Jurkat, Clone E6-1 (cell line): ENCODE measurements around the gene NDUFB11.

Experiments
- DNase-seq: peaks from one replicate; pipeline ENCODE4 v3.0.0-alpha.2; 2011; ENCODE audit warnings: low read depth, low spot score
- H3K4me3 ChIP-seq: 2 replicates; pipeline ENCODE4 v1.5.1; 2011; ENCODE audit warnings: mild to moderate bottlenecking, low read length, control low read depth, moderate library complexity

Gene NDUFB11

GRCh38 chrX:47176101-47176740 is 31.7 kb upstream of the NDUFB11 start:
- no peak overlapping the region for H3K4me3 ChIP-seq
- DNase-seq: no peak

DNA sequence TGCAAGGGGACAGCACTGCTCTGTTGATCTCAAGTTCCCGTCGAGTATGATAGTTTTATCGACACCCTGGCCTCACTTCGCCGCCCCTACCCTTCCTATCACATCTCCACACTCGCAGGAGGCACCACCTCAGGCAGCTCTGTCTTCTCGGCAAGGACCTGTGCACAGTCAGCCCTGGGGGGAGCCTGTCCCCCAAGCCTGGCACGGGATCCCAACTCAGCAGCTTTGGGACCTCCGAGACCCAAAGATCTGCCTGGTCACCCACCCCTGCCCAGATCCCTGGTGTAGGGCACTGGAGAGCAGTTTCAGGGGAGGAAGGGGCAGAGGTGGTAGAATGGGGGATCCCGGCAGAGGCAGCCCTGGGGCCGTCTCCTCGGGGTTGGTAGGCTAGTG is 31.1 kb upstream of the NDUFB11 start:
- no peak for DNase-seq
- no peak overlapping the region for H3K4me3 ChIP-seq

DNA sequence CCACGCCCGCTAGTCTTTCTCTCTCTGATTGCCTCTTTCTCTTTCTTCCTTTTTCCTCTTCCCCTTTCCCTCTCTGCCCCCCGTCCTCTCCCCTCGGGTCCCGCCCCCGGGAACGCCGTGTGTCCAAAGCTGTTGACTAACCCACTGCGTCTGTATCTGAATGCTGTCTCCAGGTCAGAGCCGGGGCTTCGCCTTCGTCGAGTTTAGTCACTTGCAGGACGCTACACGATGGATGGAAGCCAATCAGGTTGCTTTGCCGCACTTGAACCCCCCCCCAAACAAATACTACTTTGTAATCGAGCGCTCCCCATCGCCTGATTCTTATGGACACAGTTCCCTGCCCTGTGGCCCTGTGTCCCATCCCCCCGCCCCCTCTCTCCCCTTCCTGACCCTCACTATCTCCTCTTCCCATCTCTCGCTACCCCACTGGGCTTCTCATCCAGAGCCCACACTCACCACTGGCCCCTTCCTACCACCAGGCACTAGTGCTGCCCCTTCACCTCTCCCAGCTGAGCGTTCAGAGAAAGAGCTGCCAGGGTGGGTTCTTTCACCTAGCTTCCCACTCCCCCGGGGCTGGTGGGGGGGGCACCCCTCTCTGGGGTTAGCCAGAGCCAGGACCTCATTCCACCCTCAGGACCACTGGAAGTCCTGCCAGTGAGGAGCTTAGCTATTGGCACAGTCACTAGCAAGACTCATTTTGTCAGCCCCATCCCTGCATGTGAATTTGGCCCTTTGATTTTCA is 30.5 kb upstream of the NDUFB11 start:
- no peak overlapping the region for H3K4me3 ChIP-seq
- no peak for DNase-seq

GRCh38 chrX:47174376-47174775 is 29.9 kb upstream of the NDUFB11 start:
- no peak overlapping the region for H3K4me3 ChIP-seq
- DNase-seq: no peak

- no peak overlapping the region for H3K4me3 ChIP-seq
- DNase-seq: no peak
These were observed 28.7 kb upstream of the NDUFB11 start for GRCh38 chrX:47172971-47173792.

GRCh38 chrX:47172549-47172948 is 28.0 kb upstream of the NDUFB11 start:
- no peak overlapping the region for H3K4me3 ChIP-seq

GRCh38 chrX:47171996-47172395 is 27.5 kb upstream of the NDUFB11 start:
- no peak overlapping the region for H3K4me3 ChIP-seq
- no peak for DNase-seq

More at GRCh38 chrX:47172549-47172948, 28.0 kb upstream of the NDUFB11 start:
- no peak for DNase-seq

- no peak for DNase-seq
- no peak overlapping the region for H3K4me3 ChIP-seq
These were observed 26.6 kb upstream of the NDUFB11 start for GRCh38 chrX:47170861-47171692.

DNA sequence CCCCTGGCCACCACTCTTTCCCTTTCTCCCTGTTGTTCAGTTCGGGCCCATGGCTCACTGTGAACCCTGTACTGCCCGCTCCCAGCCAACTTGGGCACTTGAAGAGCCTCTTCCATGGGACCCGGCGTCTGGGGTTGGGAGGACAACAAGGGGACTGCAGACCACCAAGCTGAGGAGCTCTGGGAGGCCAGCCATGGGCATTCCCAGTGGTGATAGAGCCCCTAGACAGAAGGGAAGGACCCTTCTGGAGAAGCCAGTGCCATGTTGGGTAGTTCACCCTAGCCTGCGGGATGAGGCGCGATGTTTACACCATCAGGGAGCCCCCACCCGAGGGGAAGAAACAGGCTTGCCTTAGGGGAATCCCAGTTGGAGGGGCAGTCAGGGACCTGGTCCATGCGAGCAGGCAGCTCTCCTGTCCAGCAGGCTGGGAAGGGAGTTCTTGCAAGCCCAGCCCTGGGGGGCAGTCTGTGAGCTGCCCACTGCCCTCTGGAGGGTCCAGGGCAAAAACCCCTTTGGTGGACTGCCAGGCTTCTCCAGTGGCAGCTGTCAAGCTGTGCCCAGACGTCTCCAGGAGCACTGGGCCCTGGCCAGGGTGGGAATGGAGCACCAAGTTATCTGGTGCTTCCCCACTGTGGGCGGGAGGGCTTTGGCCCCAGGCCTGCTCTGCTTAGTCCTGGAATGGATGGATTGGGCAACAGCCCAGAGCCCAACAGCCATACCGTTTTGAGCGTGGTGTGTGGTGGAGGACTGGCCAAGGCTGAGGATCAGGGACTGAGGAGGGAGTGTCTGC is 25.4 kb upstream of the NDUFB11 start:
- no peak for DNase-seq
- H3K4me3 ChIP-seq: no peak overlapping the region

DNA sequence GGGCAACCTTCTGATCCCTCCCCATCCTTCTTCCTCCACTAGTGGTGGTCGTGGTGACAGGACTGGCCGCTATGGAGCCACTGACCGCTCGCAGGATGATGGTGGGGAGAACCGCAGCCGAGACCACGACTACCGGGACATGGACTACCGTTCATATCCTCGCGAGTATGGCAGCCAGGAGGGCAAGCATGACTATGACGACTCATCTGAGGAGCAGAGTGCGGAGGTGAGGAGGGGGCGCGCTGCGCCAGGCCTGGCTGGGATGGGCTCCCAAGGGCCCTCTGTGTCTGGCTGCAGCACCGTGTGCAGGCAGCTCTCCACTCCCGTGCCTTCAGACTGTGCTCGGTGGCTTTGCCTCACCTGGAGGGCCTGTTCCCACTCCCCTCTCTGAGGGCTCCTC is 24.8 kb upstream of the NDUFB11 start:
- DNase-seq: no peak
- H3K4me3 ChIP-seq: no peak overlapping the region

GRCh38 chrX:47168495-47169073 is 24.1 kb upstream of the NDUFB11 start:
- no peak overlapping the region for H3K4me3 ChIP-seq
- no peak for DNase-seq

DNA sequence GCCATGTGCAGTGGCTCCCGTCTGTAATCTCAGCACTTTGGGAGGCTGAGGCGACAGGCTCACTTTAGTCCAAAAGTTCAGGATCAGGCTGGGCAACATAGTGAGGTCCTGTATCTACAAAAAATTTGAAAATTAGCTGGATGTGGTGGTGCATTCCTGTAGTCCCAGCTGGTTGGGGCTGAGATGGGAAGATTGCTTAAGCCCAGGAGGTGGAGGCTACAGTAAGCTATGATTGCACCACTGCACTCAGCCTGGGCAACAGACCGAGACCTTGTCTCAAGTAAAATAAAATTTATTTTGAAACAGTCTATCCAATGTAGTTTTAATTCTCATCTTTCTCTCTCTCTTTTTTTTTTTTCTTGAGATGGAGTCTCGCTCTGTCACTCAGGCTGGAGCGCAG is 21.6 kb upstream of the NDUFB11 start:
- no peak for DNase-seq
- no peak overlapping the region for H3K4me3 ChIP-seq

- H3K4me3 ChIP-seq: no peak overlapping the region
These were observed 19.9 kb upstream of the NDUFB11 start for GRCh38 chrX:47164420-47164819.

DNA sequence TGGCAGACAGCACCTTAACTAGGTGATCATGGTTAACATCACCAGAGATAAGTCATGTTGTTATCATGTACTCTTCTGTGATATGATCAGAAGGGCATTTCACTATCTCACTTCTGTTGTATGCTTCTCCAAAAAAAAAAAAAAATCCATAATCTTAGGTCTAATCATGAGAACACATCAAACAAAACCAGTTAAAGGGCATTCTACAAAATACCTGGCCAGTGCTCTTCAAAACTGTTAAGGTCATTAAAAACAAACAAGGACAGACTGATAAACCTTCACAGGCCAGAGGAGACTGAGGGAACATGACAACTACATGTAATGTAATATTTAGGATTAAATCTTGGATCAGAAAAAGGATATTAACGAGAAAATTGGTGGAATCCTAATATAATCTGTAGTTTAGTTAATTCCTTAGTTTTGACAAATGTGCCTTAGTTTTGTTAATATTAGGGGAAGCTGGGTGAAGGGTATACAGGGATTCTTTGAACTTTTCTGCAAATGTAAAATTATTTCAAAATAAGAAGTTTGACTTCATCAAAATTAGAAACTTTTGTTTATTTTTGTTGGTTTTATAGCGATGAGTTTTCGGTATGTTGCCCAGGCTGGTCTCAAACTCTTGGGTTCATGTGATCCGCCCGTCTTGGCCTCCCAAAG is 18.6 kb upstream of the NDUFB11 start:
- no peak overlapping the region for H3K4me3 ChIP-seq
- no peak for DNase-seq

More at GRCh38 chrX:47164420-47164819, 19.9 kb upstream of the NDUFB11 start:
- DNase-seq: no peak

DNA sequence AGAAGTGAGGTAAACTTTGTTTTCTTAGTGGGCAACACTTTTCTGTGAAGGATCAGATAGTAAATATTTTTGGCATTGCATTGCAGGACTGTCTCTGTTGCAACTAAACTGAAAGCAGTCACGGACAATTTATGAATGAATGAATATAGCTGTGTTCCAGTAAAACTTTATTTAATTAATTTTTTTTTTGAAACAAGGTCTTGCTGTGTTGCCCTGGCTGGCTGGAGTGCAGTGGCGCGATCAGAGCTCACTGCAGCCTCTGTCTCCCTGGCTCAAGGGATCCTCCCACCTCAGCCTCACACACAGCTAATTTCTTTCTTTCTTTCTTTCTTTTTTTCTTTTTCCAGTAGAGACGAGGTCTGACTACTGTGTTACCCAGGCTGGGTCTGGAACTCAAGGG is 16.3 kb upstream of the NDUFB11 start:
- H3K4me3 ChIP-seq: no peak overlapping the region
- no peak for DNase-seq

- H3K4me3 ChIP-seq: no peak overlapping the region
- DNase-seq: no peak
These were observed 14.3 kb upstream of the NDUFB11 start for GRCh38 chrX:47158781-47159180.

DNA sequence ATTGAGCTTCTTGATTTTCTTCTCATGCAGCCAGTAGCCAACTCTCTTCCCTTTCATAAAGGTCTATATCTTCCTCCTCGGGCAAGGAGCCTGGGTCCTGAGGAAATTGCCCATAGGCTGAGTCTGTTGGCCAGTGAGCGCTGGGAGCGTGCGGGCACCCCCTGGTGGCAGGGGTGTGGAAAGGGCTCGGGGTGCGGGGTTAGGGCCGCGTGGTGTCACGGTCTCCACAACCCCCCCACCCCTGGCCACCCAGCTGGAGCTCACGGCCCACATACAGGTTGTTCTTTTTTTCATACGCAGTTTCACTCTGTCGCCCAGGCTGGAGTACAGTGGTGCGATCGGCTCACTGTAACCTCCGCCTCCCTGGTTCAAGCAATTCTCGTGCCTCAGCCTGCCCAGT is 13.6 kb upstream of the NDUFB11 start:
- no peak overlapping the region for H3K4me3 ChIP-seq
- no peak for DNase-seq
